HepG2 (cell line): ENCODE measurements around the gene NLRX1. TPM values are rescaled to one million over a fixed set of nuclear protein-coding genes. Genes with fewer than 3 reads are reported as not detected.

ENCODE experiments used
- ATAC-seq: fragments of 200-7000 bp; cut with Tn5 transposase; 3 replicates; pipeline ENCODE4 v1.9.1; 2020; ENCODE audit warnings: mild to moderate bottlenecking, moderate library complexity
- BruUV-seq: library from RNA; stranded (reverse); fragments of 400-500 nt; replicated peaks from 2 replicates; lab custom pipeline; 2021; lab: Mats Ljungman, UMichigan
- CTCF ChIA-PET: fragments of 300-600 bp; formaldehyde crosslinking; extraction: SDS; loops from one replicate; lab custom pipeline; 2021; ENCODE audit warnings: low total read pairs, inconsistent platforms, low intra/inter-chr PET ratio; lab: Yijun Ruan, JAX
- POLR2A ChIA-PET: fragments of 350-600 bp; sonication (Branson Sonifier 250); formaldehyde crosslinking; loops from one replicate; lab custom pipeline; 2020; ENCODE audit warnings: antibody characterized with exemption, inconsistent platforms; lab: Yijun Ruan, JAX
- DNase-seq: peaks from one replicate; pipeline ENCODE4 v3.0.0-alpha.2; 2015; ENCODE audit warnings: low spot score
- FAIRE-seq: peaks from 3 replicates; lab custom pipeline; 2011; peaks lifted over from hg19 to GRCh38; lab: Jason Lieb, UNC
- H2AFZ ChIP-seq: one replicate; pipeline ENCODE4 v1.6.1; 2011; ENCODE audit warnings: low read length, inconsistent platforms
- H3K27ac ChIP-seq: fragments of 300-600 bp; 3 replicates; pipeline ENCODE4 v1.8.0; 2011; ENCODE audit warnings: mixed run types, mild to moderate bottlenecking, mixed read lengths, low read length, inconsistent platforms; ENCODE audit not compliant: insufficient read depth; ENCODE audit errors: extremely low read length
- H3K27me3 ChIP-seq, 2 experiments: fragments of 200-600 bp in 1 of 2; 2 replicates in 1 of 2; 3 replicates in 1 of 2; pipeline versions ENCODE4 v1.6.0 to v1.8.0; 2011; ENCODE audit warnings: low read length in 2 of 2, mild to moderate bottlenecking in 2 of 2, moderate library complexity in 2 of 2, inconsistent platforms in 1 of 2; ENCODE audit not compliant: insufficient read depth in 2 of 2, control insufficient read depth in 1 of 2
- H3K36me3 ChIP-seq, 2 experiments: fragments of 200-600 bp in 1 of 2; replicated peaks in 1 of 2; 2 replicates in 1 of 2; 3 replicates in 1 of 2; pipeline versions ENCODE4 v1.5.1 to v1.8.0; 2011; ENCODE audit warnings: low read length in 2 of 2, inconsistent platforms in 1 of 2; ENCODE audit not compliant: insufficient read depth in 2 of 2, control insufficient read depth in 1 of 2
- H3K4me1 ChIP-seq: 2 replicates; pipeline ENCODE4 v1.5.1; 2012; ENCODE audit warnings: low read length, inconsistent platforms; ENCODE audit not compliant: insufficient read depth
- H3K4me2 ChIP-seq: 2 replicates; pipeline ENCODE4 v1.6.0; 2011; ENCODE audit warnings: low read depth, low read length, inconsistent platforms
- H3K4me3 ChIP-seq, 3 experiments: fragments of 200-600 bp in 1 of 3; sonication (generic), shearing (Covaris generic) in 1 of 3; replicated peaks in 1 of 3; 2 replicates each; pipeline ENCODE4 v1.5.1; 2011 to 2016; ENCODE audit warnings: low read length in 3 of 3, inconsistent platforms in 2 of 3, low read depth in 2 of 3, mild to moderate bottlenecking in 2 of 3, control low read depth in 1 of 3, mixed read lengths in 1 of 3; ENCODE audit not compliant: insufficient read depth in 1 of 3
- H3K79me2 ChIP-seq: one replicate; pipeline ENCODE4 v1.6.1; 2011; ENCODE audit warnings: low read length, inconsistent platforms; ENCODE audit not compliant: insufficient read depth
- H3K9ac ChIP-seq: 2 replicates; pipeline ENCODE4 v1.6.0; 2011; ENCODE audit warnings: mild to moderate bottlenecking, low read depth, low read length, inconsistent platforms; ENCODE audit not compliant: insufficient read depth
- H3K9me3 ChIP-seq: 2 replicates; pipeline ENCODE4 v1.5.1; 2012; ENCODE audit warnings: mild to moderate bottlenecking, low read length
- H4K20me1 ChIP-seq: 2 replicates; pipeline ENCODE4 v1.6.0; 2011; ENCODE audit warnings: inconsistent platforms, mild to moderate bottlenecking, low read length, moderate library complexity; ENCODE audit not compliant: insufficient read depth
- HNRNPL ChIP-seq: fragments of 200-400 bp; formaldehyde crosslinking; IDR thresholded peaks from 2 replicates; pipeline ENCODE4 v1.6.1; 2017; ENCODE audit warnings: mild to moderate bottlenecking, low read depth, low read length
- NKX3-1 ChIP-seq: sonication (generic); formaldehyde crosslinking; IDR thresholded peaks from 2 replicates; pipeline ENCODE4 v1.5.0; 2020; ENCODE audit warnings: missing genetic modification reagents
- SMYD3 ChIP-seq: sonication (generic); formaldehyde crosslinking; IDR thresholded peaks from 2 replicates; pipeline ENCODE4 v1.8.1; 2023; ENCODE audit warnings: mild to moderate bottlenecking, missing genetic modification reagents
- whole genome bisulfite sequencing: methylation state at CpG from one replicate; pipeline ENCODE4 v1.1.6; 2017; ENCODE audit warnings: low lambda C conversion rate; 5-methylcytosine and 5-hydroxymethylcytosine counted together
- in situ Hi-C: cut with HindIII; loops from 2 replicates; pipeline ENCODE4 v1.10.0; 2017; ENCODE audit warnings: low pct_unique_long_range_greater_than_20kb; ENCODE audit not compliant: extremely low pct_ligation_motif_present
- intact Hi-C: fragments of 100-400 bp; cut with micrococcal nuclease; formaldehyde crosslinking; loops from one replicate; pipeline ENCODE4 v1.10.0; 2022; ENCODE audit not compliant: unreplicated experiment
- polyA plus RNA-seq, 8 experiments: library from polyadenylated mRNA; depleted of rRNA in 3 of 8; stranded (reverse) in 7 of 8; unstranded in 1 of 8; fragments of >200 nt; fragmentation: Illumina TruSeq in 4 of 8; extraction: Trizol in 4 of 8; gene quantifications; 2 replicates each; pipeline versions ENCODE4 v1.2.1 to v1.2.3, GENCODE V29; 2011 to 2016; ENCODE audit warnings: low read depth in 4 of 8, missing spikeins in 1 of 8, mixed read lengths in 1 of 8; ENCODE audit not compliant: insufficient read depth in 1 of 8
- total RNA-seq, 5 experiments: library from RNA; depleted of rRNA; stranded (reverse); fragments of >200 nt; fragmentation: Illumina TruSeq; extraction: Trizol; gene quantifications; 2 replicates each; pipeline ENCODE4 v1.2.3, GENCODE V29; 2016; ENCODE audit warnings: low read depth in 1 of 5
- TF ChIP-seq, protein P1 (sequence below): IDR thresholded peaks from 2 replicates; pipeline ENCODE4 v1.4.0; 2020; ENCODE audit warnings: mild to moderate bottlenecking, missing genetic modification reagents

The NLRX1 gene
- total and polyA plus RNA-seq, 2 of the 13 experiments (the other 11 are each of a cell fraction or from before 2014, with no cell fraction given), result 8.7 to 11.0 TPM

DNA sequence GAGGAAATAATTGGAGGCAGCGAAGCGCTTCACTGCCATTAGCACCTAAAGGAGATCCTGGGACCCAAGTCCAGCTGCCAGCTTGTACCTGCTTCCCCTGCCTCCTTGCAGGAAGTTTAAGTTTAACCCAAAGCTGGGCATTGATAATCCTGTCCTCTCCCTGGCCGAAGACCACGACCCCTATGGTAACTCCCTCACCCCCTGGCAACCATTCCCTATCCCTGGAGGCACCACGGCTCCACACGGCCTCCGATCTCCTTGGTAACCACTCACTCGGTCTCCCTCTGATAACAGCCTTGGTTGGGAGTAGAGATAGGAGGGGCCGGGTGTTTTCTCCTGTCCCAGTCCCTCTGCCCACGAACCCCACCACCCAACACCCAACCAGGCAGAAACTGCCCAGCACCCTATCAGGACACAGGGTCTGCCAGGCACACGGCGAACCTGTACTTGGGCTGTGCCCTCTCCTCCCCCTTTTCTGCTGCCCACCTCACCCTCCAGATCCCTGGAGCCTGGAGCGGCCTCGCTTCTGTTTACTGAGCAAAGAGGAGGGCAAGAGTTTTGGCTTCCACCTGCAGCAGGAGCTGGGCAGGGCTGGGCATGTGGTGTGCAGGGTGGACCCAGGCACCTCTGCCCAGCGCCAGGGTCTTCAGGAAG lies 17.6 kb downstream of the NLRX1 start:
- Histone ChIP-seq H3K4me1 (peaks cover 21% of the 10 kb centered on the region), H3K9ac (no peak overlapping the region), H3K4me2 (peak overlapping the region; percentile 64), H4K20me1 (no peaks in the 10 kb centered on the region), H3K27me3 (peaks cover 0 to 9% of the 10 kb centered on the region in 2 experiments; a peak in 4 of 5 replicates), H3K36me3 (no peaks in the 10 kb centered on the region), H2AFZ (no peak overlapping the region), H3K79me2 (no peaks in the 10 kb centered on the region), H3K27ac (no peak overlapping the region), H3K9me3 (no peaks in the 10 kb centered on the region), H3K4me3 (peak overlapping the region in 1 of 3 experiments; percentile 16; a peak in 1 of 6 replicates)
- ChIA-PET CTCF (no interaction called here), POLR2A (interaction anchor here (1.0 to 3.8 kb wide), 3 partner anchors 17 to 77 kb away, joined by 3 to 31 read pairs (median 5); partner anchors contain the start of genes HINFP and NLRX1)
- FAIRE-seq (no peak), DNase-seq (no peak), ATAC-seq (peak; percentile 19)
- TF ChIP-seq NKX3-1 (CRISPR knock-in tag), result no peak
- TF ChIP-seq, protein P1, sequence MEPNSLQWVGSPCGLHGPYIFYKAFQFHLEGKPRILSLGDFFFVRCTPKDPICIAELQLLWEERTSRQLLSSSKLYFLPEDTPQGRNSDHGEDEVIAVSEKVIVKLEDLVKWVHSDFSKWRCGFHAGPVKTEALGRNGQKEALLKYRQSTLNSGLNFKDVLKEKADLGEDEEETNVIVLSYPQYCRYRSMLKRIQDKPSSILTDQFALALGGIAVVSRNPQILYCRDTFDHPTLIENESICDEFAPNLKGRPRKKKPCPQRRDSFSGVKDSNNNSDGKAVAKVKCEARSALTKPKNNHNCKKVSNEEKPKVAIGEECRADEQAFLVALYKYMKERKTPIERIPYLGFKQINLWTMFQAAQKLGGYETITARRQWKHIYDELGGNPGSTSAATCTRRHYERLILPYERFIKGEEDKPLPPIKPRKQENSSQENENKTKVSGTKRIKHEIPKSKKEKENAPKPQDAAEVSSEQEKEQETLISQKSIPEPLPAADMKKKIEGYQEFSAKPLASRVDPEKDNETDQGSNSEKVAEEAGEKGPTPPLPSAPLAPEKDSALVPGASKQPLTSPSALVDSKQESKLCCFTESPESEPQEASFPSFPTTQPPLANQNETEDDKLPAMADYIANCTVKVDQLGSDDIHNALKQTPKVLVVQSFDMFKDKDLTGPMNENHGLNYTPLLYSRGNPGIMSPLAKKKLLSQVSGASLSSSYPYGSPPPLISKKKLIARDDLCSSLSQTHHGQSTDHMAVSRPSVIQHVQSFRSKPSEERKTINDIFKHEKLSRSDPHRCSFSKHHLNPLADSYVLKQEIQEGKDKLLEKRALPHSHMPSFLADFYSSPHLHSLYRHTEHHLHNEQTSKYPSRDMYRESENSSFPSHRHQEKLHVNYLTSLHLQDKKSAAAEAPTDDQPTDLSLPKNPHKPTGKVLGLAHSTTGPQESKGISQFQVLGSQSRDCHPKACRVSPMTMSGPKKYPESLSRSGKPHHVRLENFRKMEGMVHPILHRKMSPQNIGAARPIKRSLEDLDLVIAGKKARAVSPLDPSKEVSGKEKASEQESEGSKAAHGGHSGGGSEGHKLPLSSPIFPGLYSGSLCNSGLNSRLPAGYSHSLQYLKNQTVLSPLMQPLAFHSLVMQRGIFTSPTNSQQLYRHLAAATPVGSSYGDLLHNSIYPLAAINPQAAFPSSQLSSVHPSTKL (CRISPR knock-in tag), result no peak
- TF ChIP-seq HNRNPL, result peak; percentile 76; the same call in 1 of the 2 replicates
- no peak for TF ChIP-seq SMYD3 (CRISPR knock-in tag)
- intact Hi-C loops (no loop called here), in situ Hi-C loops (no loop called here)
- 14% methylated on average over 15 of the region's 15 CpGs for whole genome bisulfite sequencing
- BruUV-seq, result no TSS peak
